MV-4-11 (cell line): Measurements from ENCODE around the gene CWF19L1.

Experiments used
- DNase-seq: peaks from one replicate; lab custom pipeline; 2025; lab: John Stamatoyannopoulos, UW

The CWF19L1 gene

DNA sequence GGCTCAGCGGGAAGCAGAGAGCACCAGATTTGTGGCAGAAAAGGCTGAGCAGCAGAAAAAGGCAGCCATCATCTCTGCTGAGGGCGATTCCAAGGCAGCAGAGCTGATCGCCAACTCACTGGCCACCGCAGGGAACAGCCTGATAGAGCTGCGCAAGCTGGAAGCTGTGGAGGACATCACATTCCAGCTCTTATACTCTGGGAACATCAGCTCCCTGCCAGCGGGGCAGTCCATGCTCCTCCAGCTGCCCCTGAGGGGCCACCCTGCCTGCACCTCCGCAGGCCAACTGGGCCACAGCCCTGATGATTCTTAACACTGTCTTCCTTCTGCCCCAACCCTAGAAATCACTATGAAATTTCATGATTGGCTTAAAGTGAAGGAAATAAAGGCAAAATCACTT is 18.6 kb downstream of the CWF19L1 start:
- no peak for DNase-seq

DNA sequence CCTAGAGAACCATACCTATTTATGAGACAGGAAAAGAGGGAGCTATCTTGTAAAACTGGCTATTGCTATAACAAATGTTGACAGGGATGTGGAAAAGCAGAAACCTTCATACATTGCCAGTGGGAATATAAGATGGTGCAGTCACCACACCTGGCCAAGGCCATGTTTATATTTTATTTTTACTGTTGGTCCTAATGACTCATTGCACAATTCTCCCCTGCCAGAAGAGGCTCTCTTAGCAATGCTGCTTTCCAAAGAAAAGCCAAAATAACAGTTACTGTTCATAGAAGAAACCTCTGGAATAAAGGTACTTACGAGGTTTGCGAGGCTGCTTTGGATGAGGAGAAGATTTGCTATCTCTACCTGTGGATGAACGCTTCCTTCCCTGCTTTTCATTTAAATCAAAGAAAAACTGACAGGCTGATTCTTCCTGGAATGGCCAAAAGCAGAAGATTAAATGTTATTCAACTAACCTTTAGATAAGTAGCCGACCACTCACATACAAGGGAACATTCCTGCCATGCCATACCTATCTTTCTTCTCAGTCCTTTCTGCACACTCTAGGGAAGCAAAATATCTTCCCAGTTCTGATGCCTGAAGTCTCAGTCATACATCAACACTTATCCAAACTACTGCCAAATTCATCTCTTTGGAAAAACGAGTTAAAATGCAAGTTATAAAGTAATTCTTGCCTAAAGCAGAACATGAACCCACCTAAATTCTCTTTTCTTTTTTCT is 21.8 kb downstream of the CWF19L1 start:
- DNase-seq, result no peak

DNA sequence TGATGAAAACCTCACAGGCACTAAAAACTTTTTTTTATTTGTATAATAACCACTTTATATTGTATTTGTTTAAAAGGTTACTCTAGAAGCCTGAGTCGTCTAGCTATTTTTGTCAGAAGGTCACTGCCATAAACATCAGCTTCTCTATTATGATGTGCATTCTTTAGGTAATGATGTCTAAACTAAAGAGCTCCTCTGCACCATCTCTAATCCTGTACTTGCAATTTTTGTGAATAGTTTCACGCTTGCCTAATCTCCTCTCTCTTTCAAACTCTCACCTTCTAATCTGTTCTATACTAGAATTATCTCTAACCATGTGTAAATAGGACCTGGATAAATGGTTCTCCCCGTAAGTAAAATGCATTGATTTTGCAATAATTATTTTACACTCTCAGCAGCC is 27.6 kb downstream of the CWF19L1 start:
- no peak for DNase-seq

DNA sequence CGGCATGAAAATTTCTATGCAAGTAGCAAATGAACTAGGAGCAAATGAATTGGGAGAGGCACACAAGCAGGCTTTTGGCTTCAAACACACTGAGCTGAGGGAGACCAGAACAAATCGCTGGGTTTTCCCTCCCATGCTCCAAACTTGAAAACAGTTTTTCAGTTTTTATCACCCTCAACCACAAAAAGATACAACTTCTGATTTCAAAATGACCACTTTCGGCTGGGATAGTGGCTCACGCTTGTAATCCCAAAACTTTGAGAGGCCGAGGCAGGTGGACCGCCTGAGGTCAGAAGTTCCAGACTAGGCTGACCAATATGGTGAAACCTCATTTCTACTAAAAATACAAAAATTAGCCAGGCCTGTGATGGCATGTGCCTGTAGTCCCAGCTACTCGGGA is 29.0 kb downstream of the CWF19L1 start:
- no peak for DNase-seq

DNA sequence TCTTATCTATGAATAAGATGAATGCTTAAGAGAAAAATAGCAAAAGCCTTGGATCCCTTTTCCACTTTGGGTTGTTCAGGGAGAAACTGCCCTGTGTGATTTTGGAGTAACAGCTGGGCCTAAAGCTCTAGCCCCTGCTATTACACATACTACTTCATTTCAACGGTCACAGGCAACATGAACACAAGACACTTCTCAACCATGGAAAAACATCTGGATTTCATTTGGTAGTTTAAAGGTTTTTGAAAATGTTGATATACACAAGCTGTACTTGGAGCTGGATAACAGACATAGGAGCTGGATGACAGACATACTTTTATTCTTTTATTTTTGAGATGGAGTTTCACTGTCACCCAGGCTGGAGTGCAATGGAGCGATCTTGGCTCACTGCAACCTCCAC is 35.3 kb downstream of the CWF19L1 start:
- DNase-seq, result no peak

DNA sequence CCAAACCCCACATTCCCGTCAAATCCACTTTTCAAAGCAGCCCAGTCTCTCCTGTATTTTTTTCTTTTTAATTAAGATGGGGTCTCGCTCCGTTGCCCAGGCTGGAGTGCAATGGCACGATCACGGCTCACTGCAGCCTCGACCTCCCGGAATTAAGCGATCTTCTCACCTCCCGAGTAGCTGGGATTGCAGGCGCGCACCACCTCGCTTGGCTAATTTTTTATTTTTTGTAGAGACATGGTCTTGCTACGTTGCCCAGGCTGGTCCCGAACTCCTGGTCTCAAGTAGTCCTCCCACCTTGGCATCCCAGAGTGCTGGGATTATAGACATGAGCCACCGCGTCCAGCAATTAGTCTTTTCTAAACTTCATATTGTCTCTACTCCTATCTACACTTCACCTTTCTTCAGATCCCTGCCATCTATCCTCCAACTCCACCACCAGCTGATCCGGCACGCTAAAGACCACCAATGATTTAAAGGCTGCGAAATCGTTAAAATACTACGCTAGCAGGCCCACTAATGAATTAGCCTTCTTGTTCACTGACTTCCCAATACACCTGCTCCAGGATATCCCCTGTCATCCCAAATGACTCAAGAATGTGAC is 37.5 kb downstream of the CWF19L1 start:
- no peak for DNase-seq

DNA sequence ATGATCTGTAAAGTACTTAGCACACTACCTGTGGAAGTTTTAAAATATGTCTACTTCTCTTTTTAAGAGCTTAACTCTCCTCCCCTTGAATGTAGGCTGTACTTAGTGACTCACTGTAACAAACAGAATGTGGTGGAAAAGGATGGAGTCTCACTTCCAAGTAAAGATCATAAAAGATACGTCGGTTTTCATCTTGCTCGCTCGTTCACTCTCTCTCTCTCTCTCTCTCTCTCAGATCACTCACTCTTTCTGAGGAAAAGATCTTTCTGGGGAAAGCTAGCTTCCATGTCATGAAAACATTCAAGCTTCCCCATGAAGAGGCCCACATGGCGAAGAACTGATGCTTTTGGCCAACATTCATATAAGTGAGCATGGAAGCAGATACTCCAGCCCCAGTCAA is 43.6 kb downstream of the CWF19L1 start:
- peak; percentile 57 for DNase-seq

DNA sequence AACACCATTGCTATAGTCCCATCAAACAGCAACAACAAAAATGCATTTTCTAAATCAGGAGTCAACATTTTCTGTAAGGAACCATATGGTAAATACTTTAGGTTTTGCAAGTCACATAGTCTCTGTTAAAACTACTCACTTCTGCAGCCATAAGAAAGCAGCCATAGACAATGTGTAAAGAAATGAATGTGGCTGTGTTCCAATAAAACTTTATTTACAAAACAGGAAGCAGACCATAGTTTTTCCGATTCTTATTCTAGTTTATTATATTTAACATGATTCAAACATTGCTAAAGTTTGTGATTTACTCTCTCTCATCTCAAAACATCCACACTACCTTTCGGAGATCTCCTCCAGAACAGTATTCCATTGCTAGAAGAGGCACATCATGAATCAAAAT is 44.9 kb downstream of the CWF19L1 start:
- DNase-seq, result no peak

DNA sequence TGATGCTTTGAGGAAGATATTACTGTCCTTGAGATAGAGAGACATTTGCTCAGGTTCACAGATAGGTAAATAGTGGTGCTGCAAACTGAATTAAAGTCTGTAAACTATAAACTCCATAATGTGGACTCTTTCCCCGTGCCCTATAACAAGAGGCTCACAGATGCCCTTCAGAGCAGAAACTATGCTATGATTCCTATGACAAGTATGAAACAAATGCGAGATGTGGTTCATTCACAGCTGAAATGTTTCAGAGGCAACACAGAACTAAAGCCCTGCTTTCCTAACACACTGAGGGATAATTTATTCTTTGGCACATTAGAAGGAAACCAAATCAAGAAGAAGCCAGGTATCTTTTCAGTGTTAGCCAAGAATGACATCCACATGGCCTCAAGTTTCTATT is 51.4 kb downstream of the CWF19L1 start:
- DNase-seq, result no peak

DNA sequence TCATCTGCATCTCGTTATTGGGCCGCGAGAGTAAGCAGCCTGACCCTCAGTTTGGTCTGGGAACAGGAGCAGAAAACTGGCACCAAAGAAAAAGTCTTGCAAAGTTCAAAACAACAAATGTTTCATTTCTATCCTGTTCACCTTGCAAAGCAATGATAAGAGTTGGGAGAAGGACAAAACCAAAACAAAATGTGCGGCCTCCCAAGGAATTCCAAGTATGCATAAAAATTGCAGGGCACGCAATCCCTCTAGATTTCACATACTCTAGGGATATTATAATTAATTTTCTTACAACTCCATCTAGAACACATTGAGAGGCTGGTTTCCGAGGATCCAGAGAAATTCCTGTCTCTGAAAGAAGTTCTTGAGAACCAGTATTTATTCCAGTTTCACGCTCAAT is 58.1 kb downstream of the CWF19L1 start:
- no peak for DNase-seq

DNA sequence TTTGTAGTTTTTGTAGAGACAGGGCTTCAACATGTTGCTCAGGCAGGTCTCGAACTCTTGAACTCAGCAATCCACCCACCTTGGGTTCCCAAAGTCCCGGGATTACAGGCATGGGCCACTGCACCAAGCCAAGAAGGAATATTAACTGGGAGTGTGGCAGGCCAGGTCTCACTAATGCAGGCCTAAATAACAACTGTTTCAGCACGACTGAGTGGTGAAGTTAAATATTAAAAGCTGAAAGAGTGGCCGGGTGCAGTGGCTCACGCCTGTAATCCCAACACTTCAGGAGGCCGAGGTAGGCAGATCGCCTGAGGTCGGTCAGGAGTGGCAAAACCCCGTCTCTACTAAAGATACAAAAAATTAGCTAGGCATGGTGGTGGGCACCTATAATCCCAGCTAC is 59.2 kb downstream of the CWF19L1 start:
- no peak for DNase-seq

DNA sequence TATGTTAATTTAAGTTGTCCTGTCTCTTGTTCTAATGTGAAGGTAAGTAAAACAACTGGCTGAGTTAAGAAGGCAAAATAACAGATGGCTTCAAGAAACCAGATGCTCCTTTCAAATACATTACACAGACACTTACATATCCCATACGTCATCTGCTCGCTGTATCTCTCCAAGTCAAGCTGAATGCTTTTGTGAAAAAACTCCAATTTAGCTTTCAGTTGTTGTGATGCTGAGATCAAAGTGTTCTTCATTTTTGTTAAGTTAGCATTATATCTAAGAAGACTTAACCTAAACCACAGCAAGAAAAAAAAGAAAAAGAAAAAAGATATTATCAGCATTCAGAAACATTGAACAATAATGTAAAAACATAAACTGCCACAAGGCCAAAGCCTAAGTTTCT is 63.1 kb downstream of the CWF19L1 start:
- no peak for DNase-seq

DNA sequence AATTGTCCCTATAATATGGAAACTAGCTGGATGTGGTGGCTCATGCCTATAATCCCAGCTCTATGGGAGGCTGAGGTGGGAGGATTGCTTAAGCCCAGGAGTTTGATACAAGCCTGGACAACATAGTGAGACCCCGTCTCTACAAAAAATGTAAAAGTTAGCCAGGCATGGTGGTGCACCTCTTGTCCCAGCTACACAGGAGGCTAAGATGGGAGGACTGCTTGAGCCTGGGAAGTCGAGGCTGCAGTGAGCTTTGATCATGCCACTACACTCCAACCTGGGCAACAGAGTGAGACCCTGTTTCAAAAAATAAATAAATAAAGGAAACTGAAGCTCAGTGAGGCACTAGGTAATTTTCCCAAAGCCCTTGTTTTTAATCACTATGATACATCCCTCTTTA is 65.9 kb downstream of the CWF19L1 start:
- DNase-seq, result no peak

DNA sequence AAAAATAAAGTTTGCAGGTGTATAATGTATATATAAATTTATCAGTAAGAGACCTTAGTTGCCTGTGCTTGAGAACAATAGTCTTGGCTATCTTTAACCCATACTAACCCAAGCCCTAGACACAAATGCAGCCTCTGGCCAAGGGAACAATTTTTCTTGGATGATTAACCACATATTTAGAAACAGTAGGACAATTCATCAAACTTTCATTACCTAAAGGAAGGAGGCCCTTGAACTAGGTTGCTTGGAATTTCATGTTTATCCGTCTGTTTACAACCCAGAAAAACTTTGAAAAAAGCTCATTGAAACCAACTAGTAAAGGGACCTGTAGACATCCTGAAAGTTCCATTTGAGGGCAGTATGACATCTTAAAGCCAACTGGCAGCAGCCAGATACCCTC is 72.7 kb downstream of the CWF19L1 start:
- no peak for DNase-seq

DNA sequence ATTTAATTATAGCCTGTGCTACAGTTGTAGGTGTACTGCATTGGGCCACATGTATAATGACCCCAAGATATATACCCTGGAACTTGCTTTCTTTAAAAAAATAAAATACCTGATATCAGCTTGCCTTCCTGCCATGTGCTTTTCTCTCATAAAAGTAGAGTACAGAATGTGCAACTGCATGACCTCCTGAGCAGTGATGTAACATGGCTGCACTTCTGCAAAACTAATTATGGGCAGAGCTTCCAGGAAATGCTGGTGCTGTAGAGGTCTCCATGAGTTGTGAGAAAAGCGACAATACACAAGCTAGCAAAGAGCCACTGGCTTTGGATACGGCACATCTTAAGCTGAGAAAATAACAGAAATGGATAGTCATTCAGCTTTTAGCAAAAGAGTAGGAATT is 75.1 kb downstream of the CWF19L1 start:
- DNase-seq, result peak; percentile 87

DNA sequence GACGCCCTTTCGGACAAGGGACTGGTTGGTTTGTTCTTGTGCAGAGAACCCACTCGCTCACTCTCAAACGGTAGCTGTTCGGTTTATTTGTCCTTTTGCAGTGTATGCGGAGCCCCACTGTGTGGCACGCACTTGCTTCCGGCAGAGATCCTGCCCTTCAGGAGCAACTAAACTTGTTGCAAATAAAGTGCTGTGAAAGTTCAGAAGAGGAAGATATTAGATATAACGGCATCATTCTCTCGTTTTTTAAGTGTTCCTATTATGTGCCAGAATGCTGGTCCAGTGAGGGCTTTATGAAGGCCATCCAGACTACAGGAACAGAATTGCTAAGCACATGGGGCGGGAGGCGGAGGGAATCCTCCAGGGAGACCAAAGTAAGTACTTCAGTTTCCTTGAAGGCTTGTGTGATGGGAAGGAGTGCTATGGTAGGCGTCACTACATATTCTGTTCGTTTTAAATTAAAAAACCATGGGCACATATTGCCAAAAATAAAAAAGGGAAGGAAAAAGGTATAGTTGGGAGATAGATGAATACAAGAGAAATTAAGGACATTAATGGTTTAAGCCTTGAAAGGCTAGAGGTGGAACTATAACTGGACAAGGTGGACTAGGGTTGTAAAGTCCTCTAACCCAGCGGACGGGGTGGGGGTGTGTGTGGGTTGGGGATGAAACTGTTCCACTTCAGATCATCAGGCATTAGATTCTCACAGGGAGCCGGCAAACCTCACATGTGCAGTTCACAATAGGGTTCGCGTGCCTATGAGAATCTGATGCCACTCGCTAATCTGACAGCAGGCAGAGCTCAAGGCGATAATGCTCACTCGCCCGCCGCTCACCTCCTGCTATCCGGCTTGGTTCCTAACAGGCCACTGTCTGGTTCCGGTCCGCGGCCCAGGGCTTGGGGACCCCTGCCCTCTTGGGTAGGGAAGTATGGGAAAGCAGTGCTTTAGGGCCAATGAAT is 80.9 kb downstream of the CWF19L1 start:
- DNase-seq, result peak; percentile 54

DNA sequence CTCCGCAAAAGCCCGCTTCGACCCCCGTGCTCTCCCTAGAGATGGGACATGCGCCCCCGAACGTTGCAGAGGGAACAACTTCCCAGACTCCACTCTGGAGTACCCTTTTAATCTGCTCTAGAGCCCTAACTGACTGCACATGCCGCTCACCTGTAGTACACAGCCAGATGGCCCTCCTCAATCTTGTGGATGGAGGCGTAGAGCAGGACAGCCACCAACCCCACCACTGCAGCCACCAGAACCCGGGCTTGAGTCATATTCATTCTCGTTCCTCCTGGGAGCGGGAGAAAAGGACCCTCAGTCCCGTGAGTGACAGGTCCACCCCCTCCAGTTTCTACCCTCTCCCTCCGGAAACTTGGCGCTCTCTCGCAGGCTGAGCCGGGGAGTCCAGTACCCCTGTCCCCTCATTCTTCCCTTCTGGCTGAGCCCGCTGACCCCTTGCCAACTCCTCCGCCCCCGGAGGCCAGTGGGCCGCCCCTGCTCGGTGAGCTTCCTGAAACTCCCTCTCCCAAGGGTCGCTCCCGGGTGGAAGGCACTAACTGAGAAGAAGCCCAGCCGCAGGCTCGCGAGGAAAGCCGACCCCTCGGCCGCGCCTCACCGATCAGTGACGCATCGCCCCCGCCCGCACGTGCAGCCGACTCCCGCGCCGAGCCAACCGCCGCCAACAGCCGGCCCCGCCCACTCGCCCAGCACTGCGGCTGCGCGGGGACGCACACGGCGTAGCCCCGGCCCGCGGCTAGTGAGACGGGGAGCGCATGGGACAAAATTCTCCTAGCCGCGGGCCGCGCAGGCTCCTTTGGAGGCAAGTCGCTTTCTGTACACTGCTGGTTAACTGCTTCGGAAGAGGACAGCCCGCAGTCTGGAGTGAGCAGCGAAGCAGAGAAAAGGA is 81.8 kb downstream of the CWF19L1 start, which contains the start of gene ERLIN1:
ERLIN1 (minus strand) TSS at position 666 of the 889 bp plus-strand sequence; CDS start at position 263, 403 bp downstream.
- DNase-seq, result peak; percentile 86

DNA sequence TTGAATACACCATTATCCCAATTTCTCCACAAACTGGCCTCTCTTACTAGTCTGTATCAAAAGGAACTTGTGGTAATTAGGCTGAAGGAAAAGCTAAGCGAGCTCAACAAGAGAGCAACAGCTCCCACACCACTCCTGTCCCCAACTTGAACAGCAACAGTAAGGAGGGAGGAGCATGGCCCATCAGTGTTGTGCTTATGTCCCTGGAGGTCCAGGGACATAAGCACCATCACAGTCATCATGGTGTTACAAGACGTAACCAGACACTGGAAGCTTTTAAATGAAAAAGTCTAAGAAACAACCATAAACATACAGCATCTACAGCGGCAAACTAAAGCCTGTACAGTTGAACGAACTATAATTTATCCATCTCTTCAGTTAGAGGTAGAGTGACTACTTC is 82.6 kb downstream of the CWF19L1 start:
- peak; percentile 55 for DNase-seq

DNA sequence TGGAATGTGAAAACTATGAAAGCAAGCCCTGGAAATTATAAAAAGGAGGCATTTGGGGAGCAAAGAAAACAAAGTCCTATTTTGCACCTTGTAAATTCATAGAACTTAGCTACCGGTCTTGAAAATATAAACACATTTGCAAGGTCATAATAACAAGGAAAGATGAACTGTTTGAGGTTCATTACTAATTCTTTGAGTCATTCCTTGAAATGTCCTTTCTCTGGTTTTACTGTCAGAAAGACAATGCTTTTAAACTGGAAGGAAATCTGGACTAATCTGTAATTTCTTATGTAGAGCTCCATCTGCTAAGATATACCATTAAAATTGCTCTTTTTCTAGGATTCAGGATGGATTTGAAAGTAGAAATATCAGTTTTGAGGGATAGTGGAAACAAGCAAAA is 83.0 kb downstream of the CWF19L1 start:
- DNase-seq, result no peak

DNA sequence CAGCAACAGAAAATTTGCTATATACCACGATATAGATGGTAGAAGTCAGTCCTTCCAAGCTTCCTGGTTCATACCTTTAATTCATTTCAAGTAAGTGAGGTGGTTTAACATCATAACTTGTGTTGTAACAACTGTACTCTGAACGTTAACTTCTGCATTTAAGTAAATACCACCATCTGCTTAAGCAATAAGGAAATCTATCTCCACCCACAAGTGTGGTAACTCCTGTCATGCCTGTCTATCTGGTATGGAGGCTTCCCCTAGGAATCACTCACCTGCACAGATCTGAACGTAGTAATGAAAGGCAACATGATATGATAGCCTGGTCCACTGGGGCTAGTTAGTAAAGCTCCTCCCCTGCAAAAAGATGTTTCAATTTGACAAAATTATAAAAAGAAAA is 84.0 kb downstream of the CWF19L1 start:
- DNase-seq, result peak; percentile 95

DNA sequence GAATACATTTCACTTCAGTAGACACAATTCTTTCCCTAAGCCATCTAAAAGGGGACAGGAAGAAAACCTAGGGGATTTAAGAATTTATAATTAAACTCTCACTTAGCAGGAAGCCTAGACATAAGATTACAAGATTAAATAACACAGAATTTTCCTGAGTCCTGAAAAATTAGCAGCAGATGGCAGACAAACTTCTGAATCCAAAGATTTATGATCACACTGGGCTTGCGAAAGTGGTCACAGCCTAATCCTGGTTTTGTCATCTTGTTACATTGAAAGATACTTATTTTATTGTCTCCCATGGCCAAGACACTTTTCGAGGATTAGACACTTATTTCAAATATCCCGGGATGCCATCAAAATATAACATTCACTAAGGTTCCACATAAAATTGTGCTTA is 84.5 kb downstream of the CWF19L1 start:
- DNase-seq, result peak; percentile 61
